Activated effector memory CD4-positive, alpha-beta T cell treated with anti-CD3 and anti-CD28 coated beads, Interleukin-2, amount 50 U/mL, for 16 hours (primary cell): ENCODE measurements around the gene HBE1.

Experiments
- DNase-seq: peaks from one replicate; pipeline ENCODE4 v3.0.0-alpha.2; 2020

HBE1 gene

GRCh38 chr11:5232176-5232575, 37.6 kb downstream of the HBE1 start:
- no peak for DNase-seq

GRCh38 chr11:5231111-5231510, 38.6 kb downstream of the HBE1 start:
- DNase-seq, result no peak

- DNase-seq, result no peak
Measured at GRCh38 chr11:5230266-5230665, 39.5 kb downstream of the HBE1 start.

GRCh38 chr11:5229796-5230195, 39.9 kb downstream of the HBE1 start:
- DNase-seq, result no peak

- DNase-seq, result no peak
Measured at GRCh38 chr11:5229356-5229755, 40.4 kb downstream of the HBE1 start.

GRCh38 chr11:5228124-5228523, 41.6 kb downstream of the HBE1 start:
- no peak for DNase-seq

GRCh38 chr11:5227681-5228080, 42.1 kb downstream of the HBE1 start:
- DNase-seq, result no peak

- no peak for DNase-seq
Measured at GRCh38 chr11:5226732-5227310, 42.9 kb downstream of the HBE1 start, which contains the start of gene HBB. HBB (minus strand) TSS chr11:5227071; CDS start chr11:5227021, 50 bp downstream.

GRCh38 chr11:5225480-5225871, 44.3 kb downstream of the HBE1 start:
- no peak for DNase-seq

GRCh38 chr11:5224538-5225479, 44.9 kb downstream of the HBE1 start:
- no peak for DNase-seq

GRCh38 chr11:5223686-5224085, 46.1 kb downstream of the HBE1 start:
- DNase-seq, result no peak

- DNase-seq, result no peak
Measured at GRCh38 chr11:5223146-5223545, 46.6 kb downstream of the HBE1 start.
